ENCODE data around the gene KIAA0513. TPM values are rescaled to one million over a fixed set of nuclear protein-coding genes. Genes with fewer than 3 reads are reported as not detected.
A peak's percentile ranks its signal among the peaks of the same experiment; 100 is the strongest.

KIAA0513 gene
- total RNA-seq, 2 donors from 2014 or later: 12.6 to 14.1 TPM

GRCh38 chr16:85056211-85056748, 28.7 kb downstream of the KIAA0513 start:
- TF ChIP-seq CTCF (IDR thresholded peaks at IDR 0.05): peak; percentile 32 to 63
- H3K9me3 ChIP-seq: no peaks in the 10 kb centered on the region
- no peaks in the 10 kb centered on the region for H3K36me3 ChIP-seq
- peaks cover 0 to 33% of the 10 kb centered on the region in 2 donors for H3K4me1 ChIP-seq
- peak; percentile 75 for DNase-seq (ENCODE audit: low spot score)
- H3K27ac ChIP-seq: peak overlapping the region; percentile 58 to 71
- H3K4me3 ChIP-seq: peak overlapping the region in 1 of 2 donors; percentile 18
- no peaks in the 10 kb centered on the region for H3K27me3 ChIP-seq

GRCh38 chr16:85057212-85057889, 29.8 kb downstream of the KIAA0513 start:
- Histone ChIP-seq H3K36me3 (no peaks in the 10 kb centered on the region), H3K4me3 (no peak overlapping the region), H3K4me1 (peaks cover 0 to 33% of the 10 kb centered on the region in 2 donors), H3K27ac (peak overlapping the region; percentile 33 to 51), H3K9me3 (no peaks in the 10 kb centered on the region), H3K27me3 (no peaks in the 10 kb centered on the region)
- TF ChIP-seq CTCF (IDR thresholded peaks at IDR 0.05): peak in 1 of 2 donors; percentile 29
- DNase-seq (ENCODE audit: low spot score): no peak

GRCh38 chr16:85057948-85058347, 30.4 kb downstream of the KIAA0513 start:
- DNase-seq (ENCODE audit: low spot score): no peak
- Histone ChIP-seq H3K27ac (peak overlapping the region; percentile 33 to 51), H3K27me3 (no peaks in the 10 kb centered on the region), H3K9me3 (no peaks in the 10 kb centered on the region), H3K4me3 (no peak overlapping the region), H3K36me3 (no peaks in the 10 kb centered on the region), H3K4me1 (peaks cover 0 to 33% of the 10 kb centered on the region in 2 donors)
- no peak for TF ChIP-seq CTCF (IDR thresholded peaks at IDR 0.05)

- no peak for TF ChIP-seq CTCF (IDR thresholded peaks at IDR 0.05)
- Histone ChIP-seq H3K36me3 (no peaks in the 10 kb centered on the region), H3K4me1 (peaks cover 0 to 33% of the 10 kb centered on the region in 2 donors), H3K4me3 (no peak overlapping the region), H3K27ac (no peak overlapping the region), H3K27me3 (no peaks in the 10 kb centered on the region), H3K9me3 (no peaks in the 10 kb centered on the region)
- DNase-seq (ENCODE audit: low spot score): no peak
Measured at GRCh38 chr16:85058909-85059308, 31.3 kb downstream of the KIAA0513 start.

GRCh38 chr16:85061566-85061965, 34.0 kb downstream of the KIAA0513 start:
- H3K36me3 ChIP-seq: no peaks in the 10 kb centered on the region
- no peak overlapping the region for H3K27ac ChIP-seq
- no peaks in the 10 kb centered on the region for H3K27me3 ChIP-seq
- no peak overlapping the region for H3K4me3 ChIP-seq
- no peak for TF ChIP-seq CTCF (IDR thresholded peaks at IDR 0.05)
- H3K4me1 ChIP-seq: peaks cover 0 to 13% of the 10 kb centered on the region in 2 donors
- no peaks in the 10 kb centered on the region for H3K9me3 ChIP-seq
- peak; percentile 69 for DNase-seq (ENCODE audit: low spot score)

Data from right atrium auricular region (tissue), 2 donors.